CD4-positive, alpha-beta T cell treated with Interleukin-2 at 100 ng/mL for 4 hours (primary cell): ENCODE data around the gene PCMTD2.
"Not testable (repeated sequence)": the region's sequence is repeated elsewhere in the genome, so short reads cannot be mapped to it uniquely, and the experiment has no call there.

Source experiments
- DNase-seq: peaks from one replicate; pipeline ENCODE4 v3.0.0-alpha.2; 2020; ENCODE audit warnings: low spot score

Gene PCMTD2

DNA sequence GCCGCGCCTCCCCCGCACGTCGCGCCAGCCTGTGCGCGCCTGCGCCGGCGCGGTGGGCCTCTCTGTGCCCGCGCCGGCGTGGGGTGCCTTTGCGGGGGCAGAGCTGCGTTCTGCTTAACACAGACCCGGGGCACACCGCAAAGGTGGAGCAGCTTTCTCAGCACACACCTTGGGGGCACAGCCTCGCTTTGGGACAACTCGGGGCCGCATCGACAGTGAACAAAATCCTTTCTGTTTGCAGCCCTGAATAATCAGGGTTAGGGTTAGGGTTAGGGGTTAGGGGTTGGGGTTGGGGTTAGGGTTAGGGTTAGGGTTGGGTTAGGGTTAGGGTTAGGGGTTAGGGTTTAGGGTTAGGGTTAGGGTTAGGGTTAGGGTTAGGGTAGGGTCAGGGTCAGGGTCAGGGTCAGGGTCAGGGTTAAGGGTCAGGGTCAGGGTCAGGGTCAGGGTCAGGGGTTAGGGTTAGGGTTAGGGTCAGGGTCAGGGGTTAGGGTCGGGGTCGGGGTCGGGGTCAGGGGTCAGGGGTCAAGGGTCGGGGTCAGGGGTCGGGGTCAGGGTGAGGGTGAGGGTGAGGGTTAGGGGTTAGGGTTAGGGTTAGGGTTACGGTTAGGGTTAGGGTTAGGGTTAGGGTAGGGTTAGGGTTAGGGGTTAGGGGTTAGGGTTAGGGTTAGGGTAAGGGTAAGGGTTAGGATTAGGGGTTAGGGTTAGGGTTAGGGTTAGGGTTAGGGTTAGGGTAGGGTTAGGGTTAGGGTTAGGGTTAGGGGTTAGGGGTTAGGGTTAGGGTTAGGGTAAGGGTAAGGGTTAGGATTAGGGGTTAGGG lies 31.1 kb downstream of the PCMTD2 start:
- not testable (repeated sequence) for DNase-seq

DNA sequence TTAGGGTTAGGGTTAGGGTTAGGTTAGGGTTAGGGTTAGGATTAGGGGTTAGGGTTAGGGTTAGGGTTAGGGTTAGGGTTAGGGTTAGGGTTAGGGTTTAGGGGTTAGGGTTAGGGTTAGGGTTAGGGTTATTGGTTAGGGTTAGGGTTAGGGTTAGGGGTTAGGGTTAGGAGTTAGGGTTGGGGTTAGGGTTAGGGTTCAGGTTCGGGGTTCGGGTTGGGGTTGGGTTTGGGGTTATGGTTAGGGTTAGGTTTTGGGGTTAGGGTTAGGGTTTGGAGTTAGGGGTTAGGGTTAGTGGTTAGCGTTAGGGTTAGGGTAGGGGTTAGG lies 31.7 kb downstream of the PCMTD2 start:
- not testable (repeated sequence) for DNase-seq

DNA sequence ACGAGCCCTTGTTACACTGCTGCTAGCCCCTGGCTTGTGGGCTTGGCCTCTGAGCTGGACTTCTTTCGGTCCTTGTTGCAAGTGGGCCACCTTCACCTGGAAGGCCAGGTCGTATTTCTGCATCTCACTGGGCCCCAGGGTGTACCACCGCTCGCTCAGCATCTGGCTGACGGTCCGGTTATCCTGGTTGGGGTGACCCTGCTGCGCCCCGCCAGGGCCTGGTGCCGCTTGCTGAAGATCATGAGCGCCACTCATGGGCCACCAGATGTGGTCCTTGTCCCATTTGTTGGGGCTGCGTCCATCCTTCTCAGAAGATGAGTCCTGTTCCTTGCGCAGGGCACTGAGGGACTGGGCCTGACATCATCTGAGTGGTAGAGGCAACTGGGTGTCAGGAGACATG lies 36.6 kb downstream of the PCMTD2 start:
- DNase-seq, result not testable (repeated sequence)

DNA sequence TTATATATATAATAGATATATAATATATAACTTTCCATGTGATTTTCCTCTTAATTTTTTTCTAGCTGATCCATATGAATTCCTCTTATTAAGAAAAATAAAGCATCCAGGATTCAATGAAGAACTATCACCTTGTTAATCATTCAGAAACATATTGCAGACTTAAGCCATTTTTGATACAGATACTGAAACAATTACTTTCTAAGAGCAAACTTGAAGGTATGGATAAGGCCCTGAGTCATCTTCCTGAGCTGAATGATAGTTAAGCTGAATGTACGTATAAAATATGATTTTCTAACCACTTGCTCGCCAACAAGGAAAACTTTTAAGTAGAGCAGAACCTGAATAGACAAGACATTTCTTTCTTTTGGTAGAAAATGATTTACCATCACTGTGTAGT lies 47.5 kb downstream of the PCMTD2 start:
- DNase-seq, result not testable (repeated sequence)

DNA sequence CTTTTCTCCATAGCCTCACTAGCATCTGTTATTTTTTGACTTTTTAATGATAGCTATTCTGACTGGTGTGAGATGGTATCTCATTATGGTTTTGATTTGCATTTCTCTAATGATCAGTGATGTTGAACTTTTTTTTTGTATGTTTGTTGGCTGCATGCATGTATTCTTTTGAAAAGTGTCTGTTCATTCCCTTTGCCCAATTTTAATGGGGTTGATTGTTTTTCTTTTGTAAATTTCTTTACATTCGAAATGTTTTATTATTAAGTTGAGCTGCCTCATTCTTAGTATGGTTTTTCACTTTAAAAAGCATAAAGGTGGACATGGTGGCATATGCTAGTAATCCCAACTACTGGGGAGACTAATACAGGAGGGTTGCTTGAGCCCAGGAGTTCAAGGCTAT lies 58.2 kb downstream of the PCMTD2 start:
- DNase-seq, result not testable (repeated sequence)

DNA sequence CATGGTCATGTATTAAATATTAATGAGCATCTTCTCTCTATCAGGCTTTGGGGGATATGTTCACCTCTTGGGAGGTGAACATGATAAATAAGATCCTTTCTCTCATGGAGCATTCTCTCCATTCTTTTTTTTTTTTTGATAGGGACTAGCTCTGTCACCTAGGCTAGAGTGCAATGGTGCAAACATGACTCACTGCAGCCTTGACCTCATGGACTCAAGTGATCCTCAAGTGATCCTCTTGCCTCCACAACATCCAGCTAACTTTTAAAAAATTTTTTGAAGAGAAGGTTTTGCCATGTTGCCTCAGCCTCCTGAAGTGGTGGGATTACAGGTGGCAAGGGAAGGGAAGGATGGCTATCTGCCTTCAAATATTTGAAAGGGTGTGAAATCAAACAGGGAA lies 59.8 kb downstream of the PCMTD2 start:
- DNase-seq, result not testable (repeated sequence)

DNA sequence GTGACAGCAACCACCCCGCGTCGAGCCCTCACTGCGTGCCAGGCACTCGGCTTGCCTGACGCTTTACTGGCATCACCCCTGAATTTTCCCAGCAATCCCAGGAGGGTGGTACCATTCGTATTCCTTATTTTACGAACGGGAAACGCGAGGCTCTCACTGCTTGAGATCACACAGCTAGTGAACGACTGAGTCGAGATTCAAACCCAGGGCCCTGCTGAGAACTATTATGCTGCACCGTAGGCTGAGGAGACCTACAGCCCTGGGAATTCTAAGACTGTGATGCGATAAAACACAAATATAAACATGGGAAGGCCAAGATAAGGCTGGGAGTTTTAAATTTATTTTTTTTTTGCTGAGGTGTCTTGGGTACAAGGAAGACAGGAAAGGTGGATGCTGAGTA lies 60.3 kb downstream of the PCMTD2 start:
- DNase-seq, result not testable (repeated sequence)

DNA sequence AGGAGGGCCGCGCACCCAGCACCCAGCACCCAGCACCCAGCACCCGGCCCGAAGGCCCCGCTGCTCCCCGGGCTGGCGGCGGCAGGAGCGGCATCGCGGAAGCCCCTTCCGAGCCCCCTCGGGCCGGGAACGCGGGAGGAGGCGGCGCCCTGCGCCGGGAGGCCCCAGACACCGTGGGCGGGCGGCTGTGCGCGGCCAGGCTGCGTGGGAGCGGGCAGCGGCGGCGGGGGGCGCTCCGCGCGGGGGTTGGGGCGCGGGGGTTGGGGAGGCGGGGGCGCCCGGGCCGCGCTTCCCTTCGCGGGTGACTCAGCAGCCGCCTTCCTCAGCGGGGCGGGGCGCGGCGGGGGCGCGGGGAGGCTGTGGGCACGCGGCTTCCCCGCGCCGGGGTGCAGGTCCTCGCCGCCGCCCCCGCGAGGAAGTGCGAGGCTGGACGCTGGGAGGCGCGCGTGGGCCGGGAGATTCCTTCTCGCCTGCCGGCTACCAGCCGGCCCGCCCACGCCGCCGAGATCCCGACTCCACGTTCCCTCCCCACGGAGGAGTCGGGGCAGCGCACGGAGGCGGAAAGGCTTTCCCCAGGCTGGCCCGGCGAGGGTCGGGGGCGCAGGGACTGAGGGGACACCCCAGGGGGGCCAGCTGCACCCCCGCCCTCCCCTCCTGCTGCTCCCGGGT lies 61.0 kb downstream of the PCMTD2 start:
- DNase-seq, result not testable (repeated sequence)

DNA sequence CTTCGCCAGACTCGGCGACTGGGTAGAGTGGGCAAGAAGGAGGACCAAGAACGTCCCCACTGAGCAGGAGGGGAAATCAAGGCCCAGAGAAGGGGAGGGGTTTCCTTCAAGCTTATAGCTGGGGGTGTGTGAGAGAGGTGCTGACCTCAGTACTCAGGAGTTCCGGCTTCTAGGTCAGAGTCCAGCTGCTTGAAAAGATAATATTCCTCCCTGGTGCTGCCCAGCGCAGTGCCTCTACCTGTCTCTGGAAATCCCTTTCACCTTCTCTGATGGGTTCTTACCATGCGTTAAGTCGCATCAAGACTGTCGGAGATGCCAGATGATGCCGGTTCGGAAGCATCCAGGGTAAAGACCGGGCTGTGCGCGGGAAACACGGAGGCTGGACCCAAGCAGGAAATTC lies 61.8 kb downstream of the PCMTD2 start:
- not testable (repeated sequence) for DNase-seq

DNA sequence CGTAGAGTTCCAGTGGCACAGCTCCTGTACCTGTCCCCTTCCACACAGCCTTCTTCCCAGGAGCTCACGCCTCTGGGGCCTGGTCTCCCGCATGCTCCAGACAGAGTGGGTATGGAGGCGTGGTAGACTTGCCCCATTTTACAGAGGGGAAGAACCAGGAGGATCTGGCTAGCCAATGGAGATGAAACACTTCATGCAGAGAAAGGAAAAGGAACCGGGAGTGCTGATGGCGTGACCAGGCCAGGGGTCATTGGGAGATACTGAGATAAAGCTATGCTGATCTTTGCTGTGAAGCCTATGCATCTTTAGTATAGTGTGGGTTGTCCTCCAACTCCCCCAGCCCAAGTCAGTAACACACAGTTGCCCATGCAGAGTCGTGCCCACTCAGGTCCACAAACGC lies 62.5 kb downstream of the PCMTD2 start:
- DNase-seq, result not testable (repeated sequence)

DNA sequence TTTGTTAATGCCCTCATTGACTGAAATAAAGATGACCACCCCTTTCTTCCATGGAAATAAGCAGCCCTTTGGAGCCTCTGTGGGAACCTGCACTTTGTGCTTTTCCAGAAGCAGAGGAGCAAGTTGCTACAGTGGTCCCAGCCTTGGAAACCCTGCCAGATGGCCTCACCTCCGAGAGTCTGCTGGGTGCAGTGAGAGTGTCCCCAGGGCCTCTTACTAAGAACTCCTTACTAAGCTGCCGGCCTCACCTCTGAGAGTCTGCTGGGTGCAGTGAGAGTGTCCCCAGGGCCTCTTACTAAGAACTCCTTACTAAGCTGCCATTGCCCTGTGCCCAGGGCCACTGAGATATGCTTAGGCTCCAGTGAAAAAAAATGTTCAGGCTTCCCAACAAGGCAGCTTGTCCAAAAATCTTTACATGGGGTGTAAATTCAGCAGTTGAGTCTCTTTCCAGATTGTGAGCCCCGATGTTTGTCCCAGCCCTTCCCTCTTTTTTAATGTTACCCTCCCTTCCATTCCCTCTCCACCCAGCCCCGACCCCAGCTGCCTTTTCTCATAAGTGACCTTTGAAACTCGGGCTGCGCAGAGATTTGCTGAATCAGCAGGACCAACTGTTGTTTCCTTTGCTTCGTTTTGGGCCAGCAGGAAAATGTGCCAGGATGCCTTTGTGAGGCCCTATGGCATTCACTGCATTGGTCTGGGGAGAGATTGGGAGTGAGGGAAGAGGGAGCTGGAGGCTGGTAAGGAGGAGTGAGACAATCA lies 66.7 kb downstream of the PCMTD2 start:
- DNase-seq, result not testable (repeated sequence)
